ENCODE results near the gene ARHGAP27.
"Not testable (repeated sequence)": the region's sequence is repeated elsewhere in the genome, so short reads cannot be mapped to it uniquely, and the experiment has no call there.

ARHGAP27 gene

GRCh38 chr17:45445901-45446743 is 13.5 kb upstream of the ARHGAP27 start:
- not testable (repeated sequence) for H3K36me3 ChIP-seq (ENCODE audit: control insufficient read depth in 2 of 2, insufficient read depth in 2 of 2, low read length in 2 of 2); H3K4me1 ChIP-seq (ENCODE audit: control insufficient read depth, insufficient read depth, low read length); H3K27ac ChIP-seq (ENCODE audit: low read length); H3K9ac ChIP-seq (ENCODE audit: low read length in 2 of 2); H3K27me3 ChIP-seq (ENCODE audit: control insufficient read depth in 1 of 2, insufficient read depth in 2 of 2, low read length in 2 of 2); H3K9me3 ChIP-seq (ENCODE audit: control insufficient read depth in 2 of 2, low read length in 2 of 2); H3K4me3 ChIP-seq (ENCODE audit: low read length in 2 of 2)

DNA sequence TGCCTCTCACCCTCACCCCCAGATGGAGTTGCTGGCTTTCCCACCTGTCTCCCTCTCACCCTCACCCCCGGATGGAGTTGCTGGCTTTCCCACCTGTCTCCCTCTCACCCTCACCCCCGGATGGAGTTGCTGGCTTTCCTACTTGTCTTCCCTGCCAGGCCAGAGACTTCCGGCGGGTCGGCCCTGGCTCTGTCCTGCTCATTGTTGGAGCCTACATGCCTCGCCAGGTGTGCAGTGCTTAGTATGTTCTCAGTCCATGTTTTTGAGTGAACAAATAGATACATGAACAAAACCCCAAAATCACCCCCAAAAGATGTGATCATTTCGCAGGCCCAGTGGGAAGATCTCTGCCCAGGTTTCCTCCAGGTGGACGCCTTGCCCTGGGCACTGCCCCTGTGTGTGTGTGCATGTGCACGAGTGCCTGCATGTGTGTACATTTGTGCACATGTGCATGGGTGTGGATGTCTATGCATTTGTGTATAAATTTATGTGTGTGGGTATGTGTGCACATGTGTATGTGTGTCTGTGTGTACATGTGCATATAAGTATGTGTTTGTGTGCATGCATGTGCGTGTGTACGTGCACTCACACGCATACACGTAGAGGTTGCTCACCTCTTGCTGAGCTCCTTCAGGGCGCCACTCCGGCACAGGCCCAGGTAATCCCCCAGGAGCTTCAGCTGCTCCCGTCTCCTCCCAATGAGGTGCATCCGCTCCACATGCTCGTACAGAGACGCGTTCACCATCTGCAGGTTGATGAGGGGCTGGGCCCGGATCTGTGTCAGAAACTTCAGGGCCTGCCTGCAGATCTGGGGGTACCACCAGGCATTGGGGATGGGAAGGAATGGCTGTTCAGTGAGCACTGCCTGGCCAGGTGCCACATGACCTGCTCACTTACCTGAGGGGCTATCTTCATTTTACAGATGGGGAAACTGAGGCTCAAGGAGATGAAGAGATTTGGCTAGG is 12.5 kb upstream of the ARHGAP27 start:
- H3K4me1 ChIP-seq (ENCODE audit: control insufficient read depth, insufficient read depth, low read length); H3K9me3 ChIP-seq (ENCODE audit: control insufficient read depth in 2 of 2, low read length in 2 of 2); H3K36me3 ChIP-seq (ENCODE audit: control insufficient read depth in 2 of 2, insufficient read depth in 2 of 2, low read length in 2 of 2); H3K4me3 ChIP-seq (ENCODE audit: low read length in 2 of 2); H3K27me3 ChIP-seq (ENCODE audit: control insufficient read depth in 1 of 2, insufficient read depth in 2 of 2, low read length in 2 of 2); H3K9ac ChIP-seq (ENCODE audit: low read length in 2 of 2); H3K27ac ChIP-seq (ENCODE audit: low read length): not testable (repeated sequence)

- not testable (repeated sequence) for H3K27me3 ChIP-seq (ENCODE audit: control insufficient read depth in 1 of 2, insufficient read depth in 2 of 2, low read length in 2 of 2); H3K36me3 ChIP-seq (ENCODE audit: control insufficient read depth in 2 of 2, insufficient read depth in 2 of 2, low read length in 2 of 2); H3K27ac ChIP-seq (ENCODE audit: low read length); H3K9ac ChIP-seq (ENCODE audit: low read length in 2 of 2); H3K9me3 ChIP-seq (ENCODE audit: control insufficient read depth in 2 of 2, low read length in 2 of 2); H3K4me3 ChIP-seq (ENCODE audit: low read length in 2 of 2); H3K4me1 ChIP-seq (ENCODE audit: control insufficient read depth, insufficient read depth, low read length)
Measured at GRCh38 chr17:45444301-45444700, 11.6 kb upstream of the ARHGAP27 start.

GRCh38 chr17:45443371-45444260 is 10.9 kb upstream of the ARHGAP27 start:
- not testable (repeated sequence) for H3K9ac ChIP-seq (ENCODE audit: low read length in 2 of 2); H3K4me1 ChIP-seq (ENCODE audit: control insufficient read depth, insufficient read depth, low read length); H3K4me3 ChIP-seq (ENCODE audit: low read length in 2 of 2); H3K27ac ChIP-seq (ENCODE audit: low read length); H3K27me3 ChIP-seq (ENCODE audit: control insufficient read depth in 1 of 2, insufficient read depth in 2 of 2, low read length in 2 of 2); H3K9me3 ChIP-seq (ENCODE audit: control insufficient read depth in 2 of 2, low read length in 2 of 2); H3K36me3 ChIP-seq (ENCODE audit: control insufficient read depth in 2 of 2, insufficient read depth in 2 of 2, low read length in 2 of 2)

DNA sequence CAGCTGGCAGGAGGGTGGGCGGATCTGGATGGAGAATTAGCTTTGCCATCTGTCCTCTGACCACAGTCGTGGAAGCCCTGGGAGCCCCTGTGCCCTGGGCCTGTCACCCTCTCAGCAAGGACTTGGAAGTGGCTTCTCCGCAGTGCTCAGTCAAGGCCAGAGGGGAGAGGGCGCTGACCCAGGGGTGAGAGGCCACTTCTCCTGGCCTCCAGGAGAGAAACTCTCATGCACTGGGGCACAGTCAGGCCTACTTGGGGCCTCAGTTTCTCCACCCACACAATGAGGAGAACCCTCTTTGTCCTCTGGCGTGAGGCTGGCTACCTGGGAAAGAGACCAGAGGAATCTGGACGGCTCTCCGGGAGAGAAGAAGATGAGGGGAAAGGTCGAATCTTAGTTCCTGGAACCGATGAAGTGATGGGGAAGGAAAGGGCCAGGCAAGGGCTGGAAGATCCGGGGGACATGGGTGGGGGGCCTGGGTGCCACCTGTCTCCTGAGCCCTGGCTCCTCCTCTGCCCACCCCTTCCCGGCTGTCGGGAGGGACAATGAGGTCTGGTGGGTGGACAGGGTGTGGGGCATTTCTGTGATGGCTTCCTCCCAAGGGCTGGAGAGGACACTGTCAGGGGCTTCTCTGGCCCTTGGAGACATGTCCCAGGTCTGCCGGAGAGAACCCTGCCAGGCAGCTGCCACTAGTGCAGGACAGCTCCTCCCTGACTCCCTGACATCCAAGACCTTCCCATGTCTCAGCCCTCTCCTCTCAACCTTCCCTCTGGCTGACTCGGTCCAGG is 9.0 kb upstream of the ARHGAP27 start:
- peaks cover 9 to 14% of the 10 kb centered on the region in 2 donors for H3K36me3 ChIP-seq (ENCODE audit: control insufficient read depth in 2 of 2, insufficient read depth in 2 of 2, low read length in 2 of 2)
- H3K4me3 ChIP-seq (ENCODE audit: low read length in 2 of 2), result no peak overlapping the region
- H3K27me3 ChIP-seq (ENCODE audit: control insufficient read depth in 1 of 2, insufficient read depth in 2 of 2, low read length in 2 of 2), result no peaks in the 10 kb centered on the region
- no peaks in the 10 kb centered on the region for H3K9me3 ChIP-seq (ENCODE audit: control insufficient read depth in 2 of 2, low read length in 2 of 2)
- no peak overlapping the region for H3K9ac ChIP-seq (ENCODE audit: low read length in 2 of 2)
- no peak overlapping the region for H3K27ac ChIP-seq (ENCODE audit: low read length)
- no peaks in the 10 kb centered on the region for H3K4me1 ChIP-seq (ENCODE audit: control insufficient read depth, insufficient read depth, low read length)

- H3K9me3 ChIP-seq (ENCODE audit: control insufficient read depth in 2 of 2, low read length in 2 of 2); H3K4me3 ChIP-seq (ENCODE audit: low read length in 2 of 2); H3K9ac ChIP-seq (ENCODE audit: low read length in 2 of 2); H3K4me1 ChIP-seq (ENCODE audit: control insufficient read depth, insufficient read depth, low read length); H3K27ac ChIP-seq (ENCODE audit: low read length); H3K27me3 ChIP-seq (ENCODE audit: control insufficient read depth in 1 of 2, insufficient read depth in 2 of 2, low read length in 2 of 2): not testable (repeated sequence)
- H3K36me3 ChIP-seq (ENCODE audit: control insufficient read depth in 2 of 2, insufficient read depth in 2 of 2, low read length in 2 of 2), result peaks cover 9 to 18% of the 10 kb centered on the region in 2 donors
Measured at GRCh38 chr17:45440839-45441515, 8.3 kb upstream of the ARHGAP27 start.

DNA sequence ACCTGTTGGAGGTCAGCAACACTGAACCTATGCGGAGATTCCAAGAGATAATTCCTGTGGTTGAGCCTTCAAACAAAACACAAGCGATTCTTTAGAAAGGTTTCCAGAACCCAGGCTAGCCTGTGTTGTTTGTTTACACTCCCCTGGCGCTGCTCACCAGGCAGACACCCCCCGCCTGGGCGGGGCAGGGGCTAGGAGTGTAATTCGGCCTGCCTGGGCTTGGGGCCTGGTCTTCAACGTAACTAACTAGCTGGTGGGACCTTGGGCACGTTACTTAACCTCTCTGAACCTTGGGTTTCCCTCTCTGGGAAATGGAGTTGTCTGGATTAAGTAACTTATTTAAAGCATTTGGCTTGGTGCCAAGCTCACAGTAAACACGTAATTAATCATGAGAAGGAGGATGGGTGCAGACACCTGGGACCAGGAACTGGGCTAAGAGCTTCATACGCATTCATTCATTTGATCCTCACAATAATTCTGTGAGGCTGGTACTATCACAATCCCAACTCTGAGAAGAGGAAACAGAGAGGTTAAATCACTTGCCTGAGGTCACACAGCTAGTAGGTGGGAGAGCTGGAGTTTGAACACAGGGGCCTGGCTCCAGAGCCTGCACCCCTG is 7.6 kb upstream of the ARHGAP27 start:
- H3K4me3 ChIP-seq (ENCODE audit: low read length in 2 of 2), result no peak overlapping the region
- H3K27ac ChIP-seq (ENCODE audit: low read length), result no peak overlapping the region
- no peaks in the 10 kb centered on the region for H3K4me1 ChIP-seq (ENCODE audit: control insufficient read depth, insufficient read depth, low read length)
- H3K27me3 ChIP-seq (ENCODE audit: control insufficient read depth in 1 of 2, insufficient read depth in 2 of 2, low read length in 2 of 2), result no peaks in the 10 kb centered on the region
- H3K9ac ChIP-seq (ENCODE audit: low read length in 2 of 2), result no peak overlapping the region
- peaks cover 9 to 22% of the 10 kb centered on the region in 2 donors for H3K36me3 ChIP-seq (ENCODE audit: control insufficient read depth in 2 of 2, insufficient read depth in 2 of 2, low read length in 2 of 2)
- no peaks in the 10 kb centered on the region for H3K9me3 ChIP-seq (ENCODE audit: control insufficient read depth in 2 of 2, low read length in 2 of 2)

DNA sequence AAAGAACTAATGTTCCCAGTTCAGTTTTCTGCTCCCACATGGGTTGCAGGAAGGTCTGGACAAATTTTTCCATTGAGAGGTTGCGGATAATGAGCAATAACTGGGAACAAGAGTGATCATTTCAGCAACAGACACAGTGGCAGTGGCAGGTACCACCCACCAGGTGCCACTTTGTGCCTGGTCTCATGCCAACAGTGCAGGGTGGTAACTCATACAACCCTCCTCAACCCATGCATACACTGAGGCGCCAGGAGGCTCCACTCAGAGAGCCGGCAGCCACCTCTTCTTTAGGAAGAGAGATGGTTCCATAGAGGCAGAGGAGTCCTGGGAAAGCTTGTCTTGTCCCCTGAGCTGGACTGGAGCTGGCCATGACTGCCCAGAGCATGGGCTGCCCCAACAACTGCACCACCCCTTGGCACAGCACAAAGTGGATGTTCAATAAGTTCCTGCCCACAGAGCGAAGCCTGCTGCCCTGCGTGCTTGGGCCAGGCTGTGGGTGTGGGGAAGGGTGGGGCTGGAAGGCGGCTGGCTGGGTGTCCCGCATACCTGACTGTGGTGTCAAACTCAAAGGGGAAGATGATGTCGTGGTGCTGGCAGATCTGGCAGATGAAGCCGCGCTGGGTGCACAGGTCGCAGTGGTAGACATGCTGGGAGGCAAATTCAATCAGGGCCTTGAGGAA is 6.4 kb upstream of the ARHGAP27 start:
- Histone ChIP-seq H3K4me1 (ENCODE audit: control insufficient read depth, insufficient read depth, low read length) (no peaks in the 10 kb centered on the region), H3K9ac (ENCODE audit: low read length in 2 of 2) (no peak overlapping the region), H3K9me3 (ENCODE audit: control insufficient read depth in 2 of 2, low read length in 2 of 2) (no peaks in the 10 kb centered on the region), H3K27me3 (ENCODE audit: control insufficient read depth in 1 of 2, insufficient read depth in 2 of 2, low read length in 2 of 2) (no peaks in the 10 kb centered on the region), H3K4me3 (ENCODE audit: low read length in 2 of 2) (no peak overlapping the region), H3K27ac (ENCODE audit: low read length) (no peak overlapping the region), H3K36me3 (ENCODE audit: control insufficient read depth in 2 of 2, insufficient read depth in 2 of 2, low read length in 2 of 2) (peaks cover 6 to 20% of the 10 kb centered on the region in 2 donors)

Measured in stomach smooth muscle (tissue), 2 donors.